GM21737 (cell line): ENCODE results near the gene DPYD.
"Not testable (repeated sequence)": the region's sequence is repeated elsewhere in the genome, so short reads cannot be mapped to it uniquely, and the experiment has no call there.

Experiments
- ATAC-seq: cut with Tn5 transposase; IDR thresholded peaks from one replicate; pipeline ENCODE4 v1.9.1; 2021; ENCODE audit warnings: mild to moderate bottlenecking, moderate library complexity; ENCODE audit not compliant: unreplicated experiment

The DPYD gene

GRCh38 chr1:97382206-97382605 lies 538.6 kb downstream of the DPYD start:
- ATAC-seq, result no peak

DNA sequence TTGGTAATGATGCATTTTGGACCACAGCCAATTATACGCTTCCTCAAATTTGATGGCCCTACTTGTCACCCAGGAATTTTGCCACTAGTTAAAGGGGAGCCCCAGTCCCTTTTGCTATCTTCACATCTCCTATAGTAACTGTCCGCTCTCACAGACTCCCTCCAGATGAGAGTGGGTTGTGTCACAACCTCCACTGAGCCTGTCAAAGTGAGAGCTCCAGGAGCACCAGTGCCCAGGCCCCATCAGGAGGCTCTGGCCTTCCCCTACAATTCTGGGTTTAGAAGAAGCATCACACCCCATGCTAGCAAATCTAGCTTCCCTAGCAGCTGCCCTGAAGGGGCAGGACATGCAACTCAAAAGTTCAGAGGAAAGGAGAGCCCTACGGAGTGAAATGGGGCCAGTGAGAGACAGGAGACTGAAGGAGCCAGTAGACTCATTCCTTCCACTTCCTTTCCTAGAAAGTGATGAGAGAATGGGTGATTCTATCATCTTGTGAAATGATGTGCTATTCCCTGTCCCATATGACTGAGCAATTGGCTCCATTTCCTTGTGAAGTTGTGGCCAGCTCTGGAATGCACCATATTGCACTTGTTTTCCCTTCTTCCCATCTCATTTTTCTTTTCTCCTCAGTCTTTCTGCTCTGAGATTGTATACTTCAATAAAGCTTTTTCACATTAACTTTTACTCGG lies 541.3 kb downstream of the DPYD start:
- ATAC-seq, result no peak

- no peak for ATAC-seq
Observed at GRCh38 chr1:97378596-97378995, 542.2 kb downstream of the DPYD start.

GRCh38 chr1:97377432-97378034 lies 543.3 kb downstream of the DPYD start:
- ATAC-seq, result no peak

DNA sequence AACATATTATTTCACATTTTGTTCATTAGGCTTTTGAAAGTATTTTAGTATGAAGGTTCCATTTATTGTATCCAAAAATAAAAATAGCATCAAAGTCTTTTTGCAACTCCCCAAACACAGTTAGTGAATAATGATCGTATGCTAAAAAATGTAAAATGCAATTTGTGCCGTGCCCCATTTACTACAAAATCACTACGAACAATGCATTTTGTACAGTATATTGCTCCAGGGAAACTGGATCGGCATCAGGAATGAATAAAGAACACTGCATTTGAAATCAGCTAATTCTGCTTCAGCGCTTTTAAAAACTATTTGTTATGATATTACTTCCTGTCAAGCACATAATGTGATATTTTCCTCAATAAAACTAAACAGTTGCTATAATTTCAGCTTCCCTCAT lies 547.8 kb downstream of the DPYD start:
- ATAC-seq, result no peak

- no peak for ATAC-seq
Observed at GRCh38 chr1:97372531-97372930, 548.3 kb downstream of the DPYD start.

GRCh38 chr1:97368296-97368695 lies 552.5 kb downstream of the DPYD start:
- no peak for ATAC-seq

DNA sequence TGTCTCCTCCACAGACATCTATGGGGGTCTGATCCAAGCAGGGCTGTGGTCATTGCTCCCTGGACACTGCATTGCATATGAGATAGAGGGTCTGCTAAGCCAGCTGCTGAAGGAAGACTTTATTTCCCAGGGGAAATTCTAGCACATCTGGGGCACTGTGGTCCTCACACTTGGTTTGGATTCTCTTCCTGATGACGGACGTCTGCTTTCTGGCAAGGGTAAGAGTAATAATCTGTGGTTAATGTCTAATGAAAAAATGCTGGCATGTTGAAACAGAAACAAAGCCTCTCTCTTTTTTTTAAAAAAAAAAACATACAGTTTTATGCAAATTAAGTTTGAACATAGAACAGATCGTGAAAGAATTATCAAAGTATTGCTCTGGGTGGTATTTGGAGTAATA lies 553.9 kb downstream of the DPYD start:
- no peak for ATAC-seq

DNA sequence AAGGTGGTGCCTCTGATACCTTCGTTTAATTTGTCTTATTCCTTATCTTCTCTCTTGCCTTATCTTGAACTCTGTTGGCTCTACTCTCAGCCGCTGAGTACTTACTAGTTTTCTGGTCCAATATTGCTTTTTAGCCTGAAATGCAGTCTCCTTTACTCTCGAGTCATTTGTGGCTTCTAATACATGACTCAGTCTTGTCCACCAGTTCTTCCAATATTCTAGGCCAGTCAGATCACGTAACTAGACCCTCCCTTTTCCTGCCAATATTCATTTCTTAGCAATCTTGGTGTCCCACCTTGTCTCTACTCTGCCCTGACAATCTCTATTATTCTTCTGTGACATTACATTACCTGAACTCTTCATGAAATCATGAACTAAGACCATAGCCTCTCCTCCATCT lies 555.8 kb downstream of the DPYD start:
- ATAC-seq, result no peak

DNA sequence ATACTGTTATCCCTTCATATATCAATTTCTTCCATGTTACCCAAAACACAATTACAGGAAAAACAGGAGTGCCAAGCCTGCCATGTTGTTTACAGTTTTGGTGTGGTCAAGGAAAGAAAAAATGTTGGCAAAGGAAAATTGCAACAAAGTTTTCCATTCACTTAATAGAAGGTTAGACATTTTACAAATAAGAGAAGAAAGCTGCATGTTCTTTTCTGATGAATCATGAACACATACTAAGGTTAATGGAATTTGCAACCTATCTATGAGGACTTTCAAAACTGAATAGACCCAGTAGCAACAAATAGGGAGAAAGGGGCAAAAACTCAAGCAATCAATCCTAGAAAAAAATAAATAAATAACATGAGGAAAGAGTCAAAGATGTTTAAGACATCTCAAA lies 556.7 kb downstream of the DPYD start:
- no peak for ATAC-seq

GRCh38 chr1:97356309-97356708 lies 564.5 kb downstream of the DPYD start:
- no peak for ATAC-seq

- no peak for ATAC-seq
Observed at GRCh38 chr1:97352936-97353382, 567.9 kb downstream of the DPYD start.

GRCh38 chr1:97351846-97352245 lies 569.0 kb downstream of the DPYD start:
- ATAC-seq, result no peak

- ATAC-seq, result no peak
Observed at GRCh38 chr1:97350662-97351061, 570.2 kb downstream of the DPYD start.

DNA sequence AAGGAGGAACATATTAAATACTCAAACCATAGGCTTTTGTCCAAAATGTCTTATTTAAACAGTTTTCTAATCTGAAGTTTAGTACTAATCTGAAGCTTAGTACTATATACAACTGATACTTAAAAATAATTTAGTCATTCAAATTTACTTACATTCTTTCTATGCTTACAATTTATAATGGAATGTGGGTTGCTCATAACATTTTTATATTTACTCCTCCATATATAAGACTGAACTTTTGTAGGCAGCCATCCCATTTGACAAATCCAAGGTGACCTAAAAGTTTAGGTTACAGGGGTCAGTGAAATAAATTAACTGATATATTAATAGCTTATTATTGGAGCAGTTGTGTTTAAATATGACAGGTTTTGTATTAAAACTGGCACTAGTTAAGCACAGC lies 570.6 kb downstream of the DPYD start:
- no peak for ATAC-seq

GRCh38 chr1:97349794-97350193 lies 571.0 kb downstream of the DPYD start:
- not testable (repeated sequence) for ATAC-seq

DNA sequence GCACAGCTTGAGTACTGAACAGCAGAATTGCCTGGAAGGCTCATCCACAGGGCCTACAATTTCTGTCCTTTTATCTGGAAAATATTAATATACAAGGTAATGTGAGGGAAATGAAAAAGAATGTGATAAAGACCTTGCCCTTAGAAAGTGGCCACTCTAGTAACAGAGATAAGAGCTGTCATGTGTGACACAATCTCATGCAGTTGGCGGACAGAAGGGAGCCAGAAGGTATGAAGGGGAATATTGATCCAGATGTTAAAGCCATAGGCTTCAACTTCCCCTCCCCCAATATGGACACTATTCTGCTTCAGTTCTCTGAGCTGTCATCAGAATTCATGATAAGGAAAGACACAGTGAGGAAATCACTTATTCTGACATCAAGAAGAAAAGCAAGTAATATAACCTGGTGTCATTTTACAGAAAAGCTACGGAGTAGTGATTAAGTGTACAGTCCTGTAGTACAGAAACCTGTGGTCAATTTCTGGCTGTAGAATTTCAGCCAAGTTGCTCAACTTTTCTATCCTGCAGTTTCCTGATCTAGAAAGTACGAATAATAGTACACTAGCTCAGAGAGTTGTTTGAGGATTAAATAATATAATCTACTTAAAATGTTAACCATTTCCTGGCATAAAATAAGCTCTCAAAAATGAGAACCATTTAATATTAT lies 572.1 kb downstream of the DPYD start:
- ATAC-seq, result no peak

- no peak for ATAC-seq
Observed at GRCh38 chr1:97340951-97341350, 579.9 kb downstream of the DPYD start.

DNA sequence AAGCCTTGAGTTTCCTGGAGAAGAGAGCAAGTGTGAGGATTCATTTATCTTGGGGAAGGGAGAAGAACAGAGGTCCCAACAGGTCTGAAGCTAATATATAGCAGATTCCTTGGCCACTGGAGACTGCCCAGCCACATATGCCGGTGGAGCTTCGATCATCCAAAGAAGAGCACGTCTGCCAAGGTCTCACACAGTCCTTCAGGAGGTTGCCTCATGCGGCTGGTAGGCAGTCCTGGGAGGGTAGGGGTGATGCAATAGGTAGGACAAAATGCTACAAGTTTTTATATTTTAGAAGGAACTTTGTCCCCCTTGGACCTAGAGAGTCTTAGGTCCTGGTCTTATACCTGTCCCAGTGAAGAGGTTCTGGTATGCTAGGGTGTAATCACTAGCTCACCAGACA lies 582.5 kb downstream of the DPYD start:
- ATAC-seq, result no peak

GRCh38 chr1:97337250-97338030 lies 583.4 kb downstream of the DPYD start:
- no peak for ATAC-seq

DNA sequence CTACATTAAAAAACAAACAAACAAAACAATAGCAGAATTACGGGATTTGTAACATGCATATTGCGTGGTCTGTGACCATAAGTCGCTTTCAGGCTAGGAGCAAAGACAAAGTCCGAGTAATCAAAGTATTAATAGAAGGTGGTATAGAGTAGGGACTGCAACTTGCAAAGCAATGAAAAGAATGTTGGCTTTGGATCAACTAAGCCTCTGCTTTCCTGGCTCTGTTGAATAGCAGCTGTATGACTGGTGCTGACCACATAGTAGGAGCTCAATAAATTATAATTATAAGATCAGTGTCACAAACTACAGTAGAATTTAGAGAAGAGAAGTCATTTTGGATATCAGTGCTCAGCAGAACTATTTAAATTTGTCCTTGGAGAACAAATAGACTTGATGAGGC lies 586.4 kb downstream of the DPYD start:
- no peak for ATAC-seq

- ATAC-seq, result no peak
Observed at GRCh38 chr1:97332716-97333115, 588.1 kb downstream of the DPYD start.
